Mesothelial cell of epicardium (in vitro differentiated cells): Measurements from ENCODE around the gene MTOR. TPM values are rescaled to one million over a fixed set of nuclear protein-coding genes. Genes with fewer than 3 reads are reported as not detected.
"Not testable (repeated sequence)": the region's sequence is repeated elsewhere in the genome, so short reads cannot be mapped to it uniquely, and the experiment has no call there.

Experiments
- DNase-seq, 2 experiments: peaks; one replicate each; pipeline ENCODE4 v3.0.0; 2021; ENCODE audit warnings: low spot score in 2 of 2; ENCODE audit not compliant: unreplicated experiment in 2 of 2
- H3K27ac Mint-ChIP-seq: 2 replicates; pipeline ENCODE4 v1.8.0; 2021; ENCODE audit warnings: mixed read lengths
- H3K27me3 Mint-ChIP-seq: 2 replicates; pipeline ENCODE4 v1.8.0; 2021; ENCODE audit warnings: low read depth, mixed read lengths
- H3K36me3 Mint-ChIP-seq: 2 replicates; pipeline ENCODE4 v1.8.0; 2021; ENCODE audit warnings: mixed read lengths
- H3K4me1 Mint-ChIP-seq: 2 replicates; pipeline ENCODE4 v1.8.0; 2021; ENCODE audit warnings: mixed read lengths
- H3K4me3 Mint-ChIP-seq: 2 replicates; pipeline ENCODE4 v1.8.0; 2021; ENCODE audit warnings: mild to moderate bottlenecking, moderate library complexity, mixed read lengths
- H3K9me3 Mint-ChIP-seq: 2 replicates; pipeline ENCODE4 v1.8.0; 2021; ENCODE audit warnings: mixed read lengths
- CTCF ChIP-seq: fragments of 200-600 bp; sonication (generic); IDR thresholded peaks from one replicate; pipeline ENCODE4 v1.5.0; 2021; ENCODE audit warnings: antibody characterized with exemption; ENCODE audit not compliant: unreplicated experiment
- total RNA-seq: library from RNA; stranded (reverse); gene quantifications from 3 replicates; pipeline ENCODE4 v1.2.1, GENCODE V29; 2021

The MTOR gene
- total RNA-seq, 1 donor from 2014 or later, result 49.3 TPM

GRCh38 chr1:11107599-11107998 lies 154.8 kb downstream of the MTOR start:
- H3K27ac Mint-ChIP-seq, result peak overlapping the region; percentile 3
- DNase-seq, result no peak
- no peak for TF ChIP-seq CTCF
- no peaks in the 10 kb centered on the region for H3K4me1 Mint-ChIP-seq
- no peaks in the 10 kb centered on the region for H3K27me3 Mint-ChIP-seq
- no peaks in the 10 kb centered on the region for H3K9me3 Mint-ChIP-seq
- peaks cover 24% of the 10 kb centered on the region for H3K36me3 Mint-ChIP-seq
- H3K4me3 Mint-ChIP-seq, result no peak overlapping the region

- no peak for DNase-seq
These were observed 156.8 kb downstream of the MTOR start for GRCh38 chr1:11105586-11105985.

GRCh38 chr1:11101347-11101746 lies 161.0 kb downstream of the MTOR start:
- Mint-ChIP-seq H3K4me3 (peak overlapping the region; percentile 41), H3K9me3 (no peaks in the 10 kb centered on the region), H3K36me3 (peaks cover 8% of the 10 kb centered on the region), H3K27ac (peak overlapping the region; percentile 74), H3K27me3 (no peaks in the 10 kb centered on the region), H3K4me1 (peaks cover 8% of the 10 kb centered on the region)
- no peak for DNase-seq
- no peak for TF ChIP-seq CTCF

More at GRCh38 chr1:11105586-11105985, 156.8 kb downstream of the MTOR start:
- Mint-ChIP-seq H3K27ac (no peak overlapping the region), H3K27me3 (no peaks in the 10 kb centered on the region), H3K36me3 (peaks cover 24% of the 10 kb centered on the region), H3K4me3 (no peak overlapping the region), H3K4me1 (no peaks in the 10 kb centered on the region), H3K9me3 (no peaks in the 10 kb centered on the region)
- no peak for TF ChIP-seq CTCF

GRCh38 chr1:11100806-11101205 lies 161.5 kb downstream of the MTOR start:
- not testable (repeated sequence) for H3K4me1 Mint-ChIP-seq, H3K27me3 Mint-ChIP-seq, H3K9me3 Mint-ChIP-seq, H3K27ac Mint-ChIP-seq, H3K4me3 Mint-ChIP-seq, H3K36me3 Mint-ChIP-seq, DNase-seq

GRCh38 chr1:11100149-11100493 lies 162.2 kb downstream of the MTOR start:
- TF ChIP-seq CTCF, result no peak

GRCh38 chr1:11099310-11100148 lies 162.8 kb downstream of the MTOR start, which contains the start of gene EXOSC10:
Gene EXOSC10, minus strand, starts transcription at chr1:11099869. Its CDS starts 38 bp downstream, at chr1:11099831.
- no peak for TF ChIP-seq CTCF
- Mint-ChIP-seq H3K27ac (peak within 1 kb of the TSS; percentile 97), H3K4me1 (peaks cover 8% of the 10 kb centered on the region), H3K36me3 (peaks cover 5% of the 10 kb centered on the region), H3K27me3 (no peaks in the 10 kb centered on the region), H3K4me3 (peak within 1 kb of the TSS; percentile 95), H3K9me3 (no peaks in the 10 kb centered on the region)
- peak; percentile 93 to 97 for DNase-seq

More at GRCh38 chr1:11100149-11100493, 162.2 kb downstream of the MTOR start:
- H3K36me3 Mint-ChIP-seq, result peaks cover 5% of the 10 kb centered on the region
- H3K9me3 Mint-ChIP-seq, result no peaks in the 10 kb centered on the region
- H3K4me1 Mint-ChIP-seq, result peaks cover 8% of the 10 kb centered on the region
- no peaks in the 10 kb centered on the region for H3K27me3 Mint-ChIP-seq
- peak overlapping the region; percentile 95 for H3K4me3 Mint-ChIP-seq
- DNase-seq, result peak in 1 of 2 experiments; percentile 31
- H3K27ac Mint-ChIP-seq, result peak overlapping the region; percentile 97
